ENCODE measurements around the gene HCCS.
"Not testable (repeated sequence)": the region's sequence is repeated elsewhere in the genome, so short reads cannot be mapped to it uniquely, and the experiment has no call there.

HCCS gene

DNA sequence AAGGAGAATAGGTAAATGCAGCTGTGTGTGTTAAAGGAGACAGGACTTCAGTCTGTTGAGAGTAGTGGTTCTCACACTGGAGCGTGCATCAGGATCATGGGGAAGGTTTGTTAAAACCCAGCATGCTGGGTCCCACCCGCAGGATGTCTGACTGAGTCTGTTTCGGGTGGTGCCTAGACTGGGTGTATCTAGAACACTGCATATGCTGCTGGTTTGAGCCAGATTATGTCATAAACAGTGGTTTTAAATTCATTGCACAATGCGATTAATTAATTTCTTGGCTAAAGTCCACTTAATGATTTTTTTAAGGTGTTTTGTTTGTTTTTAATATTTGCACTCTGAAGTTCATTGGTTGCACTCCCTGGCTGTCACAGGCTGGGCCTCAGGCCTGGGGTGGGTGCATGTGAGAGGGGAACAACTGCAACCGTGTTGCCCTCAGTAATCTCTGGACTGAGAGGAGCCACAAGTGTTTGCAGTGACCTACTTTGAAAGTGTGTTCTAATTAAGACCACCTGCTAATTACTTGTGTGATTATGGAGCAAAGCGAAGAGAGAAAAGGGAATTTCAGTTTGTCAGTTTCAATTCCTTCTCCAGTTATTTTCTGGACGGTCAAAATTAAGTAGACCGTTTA, 8.3 kb downstream of the HCCS start:
- Histone ChIP-seq H3K27me3 (ENCODE audit: insufficient read depth, low read length) (no peaks in the 10 kb centered on the region), H3K36me3 (ENCODE audit: insufficient read depth, low read length) (peaks cover 85% of the 10 kb centered on the region), H3K4me3 (ENCODE audit: low read depth, low read length) (no peak overlapping the region), H3K79me2 (ENCODE audit: control insufficient read depth, insufficient read depth, low read length, unreplicated experiment) (peaks cover 21% of the 10 kb centered on the region), H2AFZ (ENCODE audit: low read length, unreplicated experiment) (no peak overlapping the region), H3K4me1 (ENCODE audit: control insufficient read depth, insufficient read depth, low read length, unreplicated experiment) (peaks cover 27% of the 10 kb centered on the region), H3K27ac (ENCODE audit: low read depth, low read length) (no peak overlapping the region)

DNA sequence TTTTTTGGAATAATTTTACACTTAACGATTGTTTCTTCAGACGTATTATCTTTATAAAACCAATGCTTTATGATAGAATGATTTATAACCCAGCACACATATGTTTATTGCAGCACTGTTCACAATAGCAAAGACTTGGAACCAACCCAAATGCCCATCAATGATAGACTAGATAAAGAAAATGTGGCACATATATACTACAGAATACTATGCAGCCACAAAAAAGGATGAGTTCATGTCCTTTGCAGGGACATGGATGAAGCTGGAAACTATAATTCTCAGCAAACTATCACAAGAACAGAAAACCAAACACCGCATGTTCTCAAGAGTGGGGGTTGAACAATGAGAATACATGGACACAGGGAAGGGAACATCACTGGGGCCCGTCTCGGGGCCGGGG, 12.0 kb downstream of the HCCS start:
- not testable (repeated sequence) for H2AFZ ChIP-seq (ENCODE audit: low read length, unreplicated experiment); H3K27me3 ChIP-seq (ENCODE audit: insufficient read depth, low read length); H3K27ac ChIP-seq (ENCODE audit: low read depth, low read length); H3K4me3 ChIP-seq (ENCODE audit: low read depth, low read length); H3K4me1 ChIP-seq (ENCODE audit: control insufficient read depth, insufficient read depth, low read length, unreplicated experiment); H3K79me2 ChIP-seq (ENCODE audit: control insufficient read depth, insufficient read depth, low read length, unreplicated experiment)
- peaks cover 48% of the 10 kb centered on the region for H3K36me3 ChIP-seq (ENCODE audit: insufficient read depth, low read length)

DNA sequence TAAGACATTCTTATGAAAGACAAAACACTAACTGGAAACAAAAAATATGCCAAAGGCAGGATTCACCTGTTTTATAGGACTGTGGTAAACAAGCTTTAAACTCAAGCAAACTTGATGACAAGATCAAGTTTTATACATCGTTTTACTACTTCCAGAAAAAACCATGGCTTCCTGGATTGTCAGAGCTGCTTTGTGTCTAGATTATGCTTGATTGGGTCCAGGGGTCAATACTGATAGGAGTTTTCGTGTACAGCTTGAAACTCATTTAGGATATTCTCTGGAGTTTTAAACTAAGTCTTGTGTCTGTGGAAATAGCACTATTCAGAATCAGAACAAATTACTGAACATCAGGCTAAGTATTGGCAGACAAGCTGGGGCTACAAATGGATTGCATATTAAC, 13.0 kb downstream of the HCCS start:
- H3K4me3 ChIP-seq (ENCODE audit: low read depth, low read length), result no peak overlapping the region

DNA sequence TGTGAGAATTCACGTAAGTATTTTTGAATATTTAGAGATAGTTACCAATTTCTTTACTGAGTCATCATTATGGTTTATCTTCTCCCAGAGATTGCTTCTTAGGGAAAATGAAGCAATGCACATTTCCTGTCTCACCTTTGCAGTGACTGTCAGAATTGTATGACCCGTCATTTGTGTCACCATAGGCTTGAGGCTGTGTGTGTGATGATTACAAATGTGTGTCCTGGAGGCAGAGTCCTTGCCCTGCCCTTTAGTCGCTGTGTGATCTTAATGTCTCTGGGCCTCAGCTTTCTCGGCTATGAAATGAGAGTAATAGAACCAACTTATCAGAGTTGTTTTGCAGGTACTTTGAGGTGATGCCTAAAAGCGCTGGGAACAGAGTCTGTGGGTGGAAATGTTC, 13.9 kb downstream of the HCCS start:
- Histone ChIP-seq H2AFZ (ENCODE audit: low read length, unreplicated experiment) (no peak overlapping the region), H3K4me3 (ENCODE audit: low read depth, low read length) (no peak overlapping the region), H3K27me3 (ENCODE audit: insufficient read depth, low read length) (no peaks in the 10 kb centered on the region), H3K27ac (ENCODE audit: low read depth, low read length) (no peak overlapping the region), H3K4me1 (ENCODE audit: control insufficient read depth, insufficient read depth, low read length, unreplicated experiment) (no peaks in the 10 kb centered on the region), H3K36me3 (ENCODE audit: insufficient read depth, low read length) (peaks cover 29% of the 10 kb centered on the region), H3K79me2 (ENCODE audit: control insufficient read depth, insufficient read depth, low read length, unreplicated experiment) (no peaks in the 10 kb centered on the region)

More for the DNA sequence above, 13.0 kb downstream of the HCCS start:
- no peaks in the 10 kb centered on the region for H3K4me1 ChIP-seq (ENCODE audit: control insufficient read depth, insufficient read depth, low read length, unreplicated experiment)
- peaks cover 39% of the 10 kb centered on the region for H3K36me3 ChIP-seq (ENCODE audit: insufficient read depth, low read length)
- H2AFZ ChIP-seq (ENCODE audit: low read length, unreplicated experiment), result no peak overlapping the region
- no peaks in the 10 kb centered on the region for H3K79me2 ChIP-seq (ENCODE audit: control insufficient read depth, insufficient read depth, low read length, unreplicated experiment)
- no peak overlapping the region for H3K27ac ChIP-seq (ENCODE audit: low read depth, low read length)
- H3K27me3 ChIP-seq (ENCODE audit: insufficient read depth, low read length), result no peaks in the 10 kb centered on the region

DNA sequence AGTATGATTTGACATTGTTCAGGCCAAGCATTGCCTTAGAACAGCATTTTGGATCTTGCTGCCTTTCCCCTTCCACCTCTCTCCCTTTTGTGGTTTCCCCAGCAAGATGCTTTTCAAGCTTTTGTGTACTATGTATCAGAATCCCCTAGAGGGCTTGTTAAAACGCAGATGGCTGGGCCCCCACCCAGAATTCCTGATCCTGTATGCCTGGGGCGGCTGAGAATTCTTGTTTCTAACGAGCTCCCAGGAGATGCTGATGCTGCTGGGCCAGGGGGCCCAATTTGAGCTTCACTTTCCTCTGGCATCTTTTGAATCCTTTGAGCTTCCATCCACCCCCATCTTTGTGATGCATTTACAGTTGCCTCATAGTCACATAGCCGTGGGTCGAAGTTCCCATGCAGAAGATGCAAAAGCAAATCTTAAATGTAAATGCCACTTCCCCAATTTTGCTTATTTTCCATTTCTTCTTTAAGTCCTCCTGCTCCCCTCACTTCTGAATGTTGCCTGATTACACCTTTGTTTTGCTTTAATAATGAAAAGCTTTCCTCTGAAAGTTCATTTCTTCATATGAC, 18.5 kb downstream of the HCCS start:
- no peaks in the 10 kb centered on the region for H3K4me1 ChIP-seq (ENCODE audit: control insufficient read depth, insufficient read depth, low read length, unreplicated experiment)
- H3K36me3 ChIP-seq (ENCODE audit: insufficient read depth, low read length), result no peaks in the 10 kb centered on the region
- H3K4me3 ChIP-seq (ENCODE audit: low read depth, low read length), result no peak overlapping the region
- no peak overlapping the region for H2AFZ ChIP-seq (ENCODE audit: low read length, unreplicated experiment)
- H3K27ac ChIP-seq (ENCODE audit: low read depth, low read length), result no peak overlapping the region
- H3K27me3 ChIP-seq (ENCODE audit: insufficient read depth, low read length), result no peaks in the 10 kb centered on the region
- H3K79me2 ChIP-seq (ENCODE audit: control insufficient read depth, insufficient read depth, low read length, unreplicated experiment), result no peaks in the 10 kb centered on the region

DNA sequence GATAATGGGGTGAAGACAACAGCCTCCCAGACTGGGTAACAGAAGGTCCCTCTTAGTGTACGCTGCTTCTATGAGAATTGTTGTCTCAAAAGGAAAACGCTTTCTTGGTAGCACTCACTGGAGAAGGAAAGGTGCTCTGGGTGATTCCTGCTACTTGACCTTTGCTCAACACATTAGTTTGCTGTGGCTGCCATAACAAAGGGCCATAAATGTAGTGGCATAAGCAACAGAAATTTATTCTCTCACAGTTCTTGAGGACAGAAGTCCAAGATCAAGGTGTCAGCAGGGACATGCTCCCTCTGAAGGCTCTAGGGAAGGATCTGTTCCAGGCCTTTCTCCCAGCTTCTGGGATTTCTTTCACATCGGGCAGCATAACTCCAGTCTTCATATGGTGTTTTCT, 19.0 kb downstream of the HCCS start:
- no peak overlapping the region for H3K27ac ChIP-seq (ENCODE audit: low read depth, low read length)
- H3K27me3 ChIP-seq (ENCODE audit: insufficient read depth, low read length), result no peaks in the 10 kb centered on the region
- no peak overlapping the region for H2AFZ ChIP-seq (ENCODE audit: low read length, unreplicated experiment)
- H3K4me3 ChIP-seq (ENCODE audit: low read depth, low read length), result no peak overlapping the region
- H3K36me3 ChIP-seq (ENCODE audit: insufficient read depth, low read length), result no peaks in the 10 kb centered on the region
- no peaks in the 10 kb centered on the region for H3K79me2 ChIP-seq (ENCODE audit: control insufficient read depth, insufficient read depth, low read length, unreplicated experiment)
- no peaks in the 10 kb centered on the region for H3K4me1 ChIP-seq (ENCODE audit: control insufficient read depth, insufficient read depth, low read length, unreplicated experiment)

DNA sequence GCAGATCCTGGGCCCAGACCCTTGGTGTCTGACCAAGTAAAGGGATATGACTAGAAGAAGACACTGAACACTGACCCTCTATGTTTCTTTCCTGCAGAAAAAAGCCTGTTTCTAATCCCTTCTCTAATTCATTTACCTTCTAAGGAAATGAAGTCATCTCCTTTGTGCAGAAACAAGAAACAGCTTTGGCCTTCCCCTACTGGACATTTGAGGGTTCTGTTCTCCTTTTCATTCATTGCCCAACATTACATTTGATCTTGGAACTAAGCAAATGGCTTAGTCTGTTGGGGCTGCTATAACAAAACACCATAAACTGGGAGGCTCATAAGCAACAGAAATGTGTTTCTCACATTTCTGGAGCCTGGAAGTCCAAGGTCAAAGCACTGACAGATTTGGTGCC, 20.0 kb downstream of the HCCS start:
- no peaks in the 10 kb centered on the region for H3K79me2 ChIP-seq (ENCODE audit: control insufficient read depth, insufficient read depth, low read length, unreplicated experiment)
- H3K4me1 ChIP-seq (ENCODE audit: control insufficient read depth, insufficient read depth, low read length, unreplicated experiment), result no peaks in the 10 kb centered on the region
- no peak overlapping the region for H3K27ac ChIP-seq (ENCODE audit: low read depth, low read length)
- no peaks in the 10 kb centered on the region for H3K27me3 ChIP-seq (ENCODE audit: insufficient read depth, low read length)
- no peak overlapping the region for H3K4me3 ChIP-seq (ENCODE audit: low read depth, low read length)
- H3K36me3 ChIP-seq (ENCODE audit: insufficient read depth, low read length), result no peaks in the 10 kb centered on the region
- H2AFZ ChIP-seq (ENCODE audit: low read length, unreplicated experiment), result no peak overlapping the region

DNA sequence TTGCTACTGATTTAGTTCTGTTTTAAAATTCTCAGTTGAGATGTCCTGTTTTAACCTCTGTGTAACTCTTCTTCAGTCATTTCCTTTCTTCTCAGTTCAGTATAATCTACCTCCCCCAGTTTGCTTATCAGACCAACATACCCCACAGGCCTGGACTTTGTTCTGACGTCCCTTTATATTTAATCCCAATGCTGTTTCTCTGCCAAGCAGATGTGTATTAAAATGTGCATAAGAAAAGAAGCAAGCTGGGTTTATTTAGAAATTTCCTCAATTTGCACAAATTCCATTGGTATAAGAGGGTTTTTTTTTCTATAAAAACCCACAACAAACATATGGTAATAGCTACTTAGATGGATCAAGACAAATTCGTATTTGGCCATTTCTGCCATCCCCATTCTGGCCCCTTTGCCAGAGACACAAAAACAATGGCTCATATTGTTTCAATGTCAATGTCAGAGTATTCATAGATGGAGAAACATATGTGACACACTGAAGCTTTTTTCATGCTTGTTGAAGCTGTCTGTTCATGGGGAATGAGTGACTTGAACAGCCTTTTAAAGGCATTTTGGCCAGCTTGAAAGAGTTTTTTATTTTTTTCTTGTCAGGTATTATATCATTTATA, 24.5 kb downstream of the HCCS start:
- H3K27me3 ChIP-seq (ENCODE audit: insufficient read depth, low read length), result no peaks in the 10 kb centered on the region
- no peaks in the 10 kb centered on the region for H3K4me1 ChIP-seq (ENCODE audit: control insufficient read depth, insufficient read depth, low read length, unreplicated experiment)
- no peak overlapping the region for H3K4me3 ChIP-seq (ENCODE audit: low read depth, low read length)
- no peak overlapping the region for H2AFZ ChIP-seq (ENCODE audit: low read length, unreplicated experiment)
- no peaks in the 10 kb centered on the region for H3K36me3 ChIP-seq (ENCODE audit: insufficient read depth, low read length)
- no peaks in the 10 kb centered on the region for H3K79me2 ChIP-seq (ENCODE audit: control insufficient read depth, insufficient read depth, low read length, unreplicated experiment)
- H3K27ac ChIP-seq (ENCODE audit: low read depth, low read length), result no peak overlapping the region

DNA sequence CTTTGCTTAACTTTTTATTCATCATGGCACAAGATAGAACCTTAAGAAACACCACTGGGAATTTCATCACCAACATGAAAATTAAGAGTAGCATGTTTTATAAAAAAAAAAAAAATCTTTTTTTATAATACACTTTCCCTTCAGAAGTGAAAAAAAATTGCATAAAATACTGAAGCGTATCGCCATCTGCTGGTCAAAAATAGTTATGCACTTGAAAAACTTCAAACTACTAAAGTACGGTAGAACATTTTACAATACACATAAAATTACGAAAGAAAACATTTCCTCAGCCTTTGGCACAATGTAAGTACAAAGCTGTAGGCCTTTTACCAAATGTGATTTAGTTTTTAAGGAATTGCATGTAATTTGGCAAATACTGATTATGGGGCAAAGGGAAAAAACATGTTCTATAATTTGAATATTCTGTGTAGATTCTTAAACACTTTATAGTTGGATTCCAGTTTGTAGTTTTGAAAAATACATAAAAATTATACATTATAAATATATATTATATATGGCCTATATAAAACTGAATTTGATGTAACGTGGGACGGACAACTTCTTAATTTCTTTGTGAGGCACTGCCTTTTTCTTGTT, 26.5 kb downstream of the HCCS start:
- Histone ChIP-seq H3K4me1 (ENCODE audit: control insufficient read depth, insufficient read depth, low read length, unreplicated experiment) (no peaks in the 10 kb centered on the region), H2AFZ (ENCODE audit: low read length, unreplicated experiment) (no peak overlapping the region), H3K4me3 (ENCODE audit: low read depth, low read length) (no peak overlapping the region), H3K36me3 (ENCODE audit: insufficient read depth, low read length) (no peaks in the 10 kb centered on the region), H3K27ac (ENCODE audit: low read depth, low read length) (no peak overlapping the region), H3K79me2 (ENCODE audit: control insufficient read depth, insufficient read depth, low read length, unreplicated experiment) (no peaks in the 10 kb centered on the region), H3K27me3 (ENCODE audit: insufficient read depth, low read length) (no peaks in the 10 kb centered on the region)

DNA sequence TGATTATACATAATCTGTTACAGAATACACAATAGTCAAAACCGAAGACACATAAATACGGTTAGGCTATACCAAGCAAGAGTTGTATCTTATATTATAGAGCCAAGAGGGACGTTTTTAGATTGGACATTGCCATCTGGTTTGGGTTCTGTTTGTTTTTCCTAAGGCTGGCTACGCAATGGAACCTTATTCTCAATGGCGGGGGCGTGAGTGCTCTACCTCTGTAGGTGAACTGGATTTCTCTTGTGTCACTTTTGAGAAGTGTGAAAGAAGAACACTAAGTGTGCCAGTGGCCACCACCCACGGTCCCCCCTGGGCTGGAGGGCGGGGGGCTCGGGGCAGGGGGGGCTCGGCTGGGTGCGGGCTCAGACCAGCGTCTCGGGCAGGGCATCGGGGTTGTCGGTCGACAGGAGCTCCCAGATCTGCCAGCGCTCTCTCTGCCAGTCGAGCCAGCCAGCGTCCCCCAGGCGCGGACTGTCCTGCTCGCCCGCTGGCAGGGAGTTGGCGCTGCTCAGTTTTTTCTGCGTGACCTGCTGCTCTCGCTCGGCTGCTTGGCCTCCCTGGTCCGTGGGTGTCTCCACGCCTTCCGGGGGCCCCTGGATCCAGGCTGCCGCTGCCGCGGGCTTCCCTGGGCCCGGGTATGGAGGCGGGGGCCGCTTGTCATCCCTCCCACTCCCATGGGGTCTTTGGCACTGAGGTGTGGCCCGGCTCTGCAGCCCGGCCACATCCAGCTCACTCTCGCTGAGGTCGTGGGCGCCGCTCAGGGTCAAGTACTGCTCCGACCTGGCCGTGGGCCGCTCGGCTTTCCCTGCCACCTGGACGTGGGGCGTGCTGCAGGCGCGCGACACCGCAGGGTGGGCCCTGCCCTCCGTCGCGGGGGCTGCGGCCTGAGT, 27.6 kb downstream of the HCCS start:
- Histone ChIP-seq H3K4me3 (ENCODE audit: low read depth, low read length) (no peak overlapping the region), H3K27ac (ENCODE audit: low read depth, low read length) (no peak overlapping the region), H3K27me3 (ENCODE audit: insufficient read depth, low read length) (no peaks in the 10 kb centered on the region), H3K79me2 (ENCODE audit: control insufficient read depth, insufficient read depth, low read length, unreplicated experiment) (no peaks in the 10 kb centered on the region), H3K4me1 (ENCODE audit: control insufficient read depth, insufficient read depth, low read length, unreplicated experiment) (no peaks in the 10 kb centered on the region), H2AFZ (ENCODE audit: low read length, unreplicated experiment) (no peak overlapping the region), H3K36me3 (ENCODE audit: insufficient read depth, low read length) (no peaks in the 10 kb centered on the region)
